GM19043 (cell line): ENCODE measurements around the gene MRPS26.
"Not testable (repeated sequence)": the region's sequence is repeated elsewhere in the genome, so short reads cannot be mapped to it uniquely, and the experiment has no call there.

Experiments used
- ATAC-seq: cut with Tn5 transposase; IDR thresholded peaks from one replicate; pipeline ENCODE4 v1.9.1; 2021; ENCODE audit warnings: low read depth; ENCODE audit not compliant: unreplicated experiment

The MRPS26 gene

GRCh38 chr20:3041854-3042409, 3.9 kb upstream of the MRPS26 start:
- no peak for ATAC-seq

GRCh38 chr20:3042625-3043024, 3.2 kb upstream of the MRPS26 start:
- ATAC-seq = no peak

GRCh38 chr20:3043322-3043721, 2.5 kb upstream of the MRPS26 start, which contains the start of gene GNRH2:
Gene GNRH2 (plus strand): TSS chr20:3043622. CDS start chr20:3044415, 793 bp downstream.
- ATAC-seq = no peak

- ATAC-seq = no peak
Measured at GRCh38 chr20:3044336-3044965, 1.4 kb upstream of the MRPS26 start.

GRCh38 chr20:3045042-3045815, 623 bp upstream of the MRPS26 start:
- ATAC-seq = peak; percentile 45

- no peak for ATAC-seq
Measured at GRCh38 chr20:3046677-3047462, 1.0 kb downstream of the MRPS26 start.

- ATAC-seq = no peak
Measured at GRCh38 chr20:3047486-3048419, 1.9 kb downstream of the MRPS26 start.

GRCh38 chr20:3051385-3052019, 5.7 kb downstream of the MRPS26 start:
- ATAC-seq = no peak

GRCh38 chr20:3059489-3059888, 13.6 kb downstream of the MRPS26 start:
- ATAC-seq = no peak

- not testable (repeated sequence) for ATAC-seq
Measured at GRCh38 chr20:3064119-3064518, 18.3 kb downstream of the MRPS26 start.

- ATAC-seq = no peak
Measured at GRCh38 chr20:3067139-3068014, 21.5 kb downstream of the MRPS26 start.

- no peak for ATAC-seq
Measured at GRCh38 chr20:3068075-3068474, 22.2 kb downstream of the MRPS26 start.

GRCh38 chr20:3068986-3069900, 23.4 kb downstream of the MRPS26 start:
- ATAC-seq = no peak

GRCh38 chr20:3070725-3071124, 24.9 kb downstream of the MRPS26 start:
- ATAC-seq = no peak

GRCh38 chr20:3071266-3071609, 25.4 kb downstream of the MRPS26 start:
- ATAC-seq = no peak

- no peak for ATAC-seq
Measured at GRCh38 chr20:3071610-3072529, 26.0 kb downstream of the MRPS26 start, which contains the start of gene OXT. Gene OXT (plus strand): TSS chr20:3071620. CDS start chr20:3071656, 36 bp downstream.
